BLaER1 treated with 17β-estradiol and CSF1 and Interleukin-3, amounts not matched to agents 10 nM and 100 nM (cell line): ENCODE measurements around the gene NOTCH1.

ENCODE experiments used
- H3K27ac ChIP-seq, 11 experiments: shearing (Covaris generic); formaldehyde crosslinking; 2 replicates each; pipeline ENCODE4 v1.8.1; 2022
- H3K27me3 ChIP-seq, 11 experiments: shearing (Covaris generic); formaldehyde crosslinking; 2 replicates each; pipeline ENCODE4 v1.8.1; 2022
- H3K36me3 ChIP-seq, 11 experiments: shearing (Covaris generic); formaldehyde crosslinking; 2 replicates each; pipeline ENCODE4 v1.8.1; 2022
- H3K4me1 ChIP-seq, 10 experiments: shearing (Covaris generic); formaldehyde crosslinking; 2 replicates each; pipeline ENCODE4 v1.8.1; 2022
- H3K4me2 ChIP-seq, 11 experiments: shearing (Covaris generic); formaldehyde crosslinking; 2 replicates each; pipeline ENCODE4 v1.8.1; 2022
- H3K4me3 ChIP-seq, 10 experiments: shearing (Covaris generic); formaldehyde crosslinking; 2 replicates each; pipeline ENCODE4 v1.8.1; 2022
- H3K9ac ChIP-seq, 11 experiments: shearing (Covaris generic); formaldehyde crosslinking; 2 replicates each; pipeline ENCODE4 v1.8.1; 2022
- H3K9me3 ChIP-seq, 11 experiments: shearing (Covaris generic); formaldehyde crosslinking; replicated peaks in 1 of 11; 2 replicates each; pipeline ENCODE4 v1.8.1; 2022
- H4K20me1 ChIP-seq, 11 experiments: shearing (Covaris generic); formaldehyde crosslinking; 2 replicates each; pipeline ENCODE4 v1.8.1; 2022
- Cebpa-rat ChIP-seq, 11 experiments: shearing (Covaris generic); IDR thresholded peaks; 2 replicates each; pipeline ENCODE4 v1.8.1; 2022

Gene NOTCH1

DNA sequence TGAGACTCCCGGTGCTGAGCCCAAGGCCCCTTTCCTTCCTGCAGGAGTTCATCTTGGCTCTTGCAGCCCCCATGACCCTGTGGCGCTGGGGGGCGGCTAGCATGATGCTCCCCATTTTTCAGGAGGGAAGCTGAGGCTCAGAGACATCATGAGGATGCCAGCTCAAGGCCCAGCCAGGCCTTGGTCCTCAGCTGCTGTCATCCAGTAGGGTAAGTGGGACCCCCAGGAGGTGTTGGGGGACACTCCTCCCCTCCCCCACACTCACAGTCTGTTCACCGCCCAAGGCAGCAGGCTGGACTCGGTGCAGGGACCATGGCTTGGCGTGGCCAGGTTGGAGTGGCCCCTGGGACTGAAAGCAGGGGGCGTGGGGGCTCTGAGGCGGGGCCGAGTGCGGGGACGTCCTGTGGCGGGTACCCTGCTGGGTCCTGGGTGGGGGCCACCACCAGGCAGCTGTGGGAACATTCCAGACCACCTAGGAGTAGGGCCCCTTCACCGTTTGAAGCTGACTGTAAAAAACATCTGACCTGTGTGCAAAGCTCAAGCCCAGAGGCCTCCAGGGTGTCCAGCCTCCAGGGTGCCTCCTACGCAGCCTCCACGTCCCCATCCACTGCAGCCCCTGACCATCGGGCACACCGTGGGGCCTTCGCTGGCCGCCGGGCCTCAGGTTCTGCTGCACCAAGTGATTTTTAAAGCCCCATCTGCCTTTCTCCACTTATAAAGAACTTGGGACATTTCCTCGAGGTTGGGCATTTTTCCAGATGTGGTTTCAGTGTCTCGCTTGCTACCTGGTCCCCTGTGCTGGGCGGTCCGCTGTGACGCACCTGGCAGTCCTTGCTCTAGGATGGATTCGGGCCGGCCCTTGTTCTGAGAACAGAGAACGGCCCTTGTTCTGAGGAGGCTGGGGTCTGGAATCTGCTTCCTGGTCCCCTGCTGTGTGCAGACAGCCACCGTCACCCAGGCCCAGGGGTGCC is 3.4 kb upstream of the NOTCH1 start:
- H3K4me2 ChIP-seq: peak overlapping the region; percentile 92 to 100 (median 99)
- no peaks in the 10 kb centered on the region for H3K9me3 ChIP-seq
- H3K4me1 ChIP-seq: peaks cover 71 to 82% (median 75%) of the 10 kb centered on the region in 10 experiments
- peak overlapping the region in 8 of 11 experiments; percentile 22 to 73 (median 60); a peak in 13 of 22 replicates for H3K9ac ChIP-seq
- H3K36me3 ChIP-seq: no peaks in the 10 kb centered on the region
- TF ChIP-seq Cebpa-rat (IDR thresholded peaks at IDR 0.05): no peak
- peaks cover 7 to 14% (median 11%) of the 10 kb centered on the region in 11 experiments; a peak in 21 of 22 replicates for H4K20me1 ChIP-seq
- peak overlapping the region in 8 of 11 experiments; percentile 19 to 78 (median 56); a peak in 11 of 22 replicates for H3K27ac ChIP-seq
- no peaks in the 10 kb centered on the region for H3K27me3 ChIP-seq
- no peak overlapping the region for H3K4me3 ChIP-seq

DNA sequence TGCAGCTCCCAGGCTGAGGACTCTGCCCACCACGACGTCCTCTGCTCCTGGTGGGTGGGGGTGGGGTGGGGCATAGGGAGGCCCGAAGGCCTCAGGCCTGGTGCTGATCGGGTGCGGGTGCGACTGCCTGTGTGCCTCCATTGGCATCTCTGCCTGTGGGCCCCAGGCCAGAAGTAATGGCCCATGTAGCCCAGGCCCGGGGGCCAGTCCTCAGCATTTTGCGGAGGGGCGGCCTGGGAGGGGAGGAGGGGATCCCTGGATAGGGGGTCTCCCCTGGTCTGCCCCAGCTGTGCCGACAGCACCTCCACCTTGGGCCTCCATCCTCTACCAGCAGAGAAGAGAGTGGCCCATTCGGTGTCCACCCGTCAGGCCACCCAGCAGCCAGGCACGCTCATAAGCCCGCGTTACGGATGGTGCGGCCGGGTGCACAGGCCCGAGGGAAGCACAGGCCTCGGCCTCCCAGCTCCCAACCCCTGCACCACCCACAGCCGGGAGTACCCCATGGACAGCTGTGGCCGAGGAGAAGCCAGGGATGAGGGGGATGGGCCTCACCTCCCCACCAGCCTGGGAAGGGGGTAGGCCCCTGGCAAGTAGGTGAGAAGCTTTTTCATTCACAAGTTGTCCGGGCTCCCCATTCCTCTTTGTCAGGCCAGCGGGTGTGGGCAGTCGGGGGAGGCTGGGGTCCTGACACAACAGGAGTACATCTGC is 1.8 kb upstream of the NOTCH1 start:
- H3K4me2 ChIP-seq: peak overlapping the region; percentile 92 to 100 (median 100)
- peaks cover 3 to 15% (median 13%) of the 10 kb centered on the region in 11 experiments; a peak in 17 of 22 replicates for H3K36me3 ChIP-seq
- no peak overlapping the region; a peak in 1 of 20 replicates for H3K4me3 ChIP-seq
- H3K9me3 ChIP-seq: no peaks in the 10 kb centered on the region
- peak overlapping the region in 3 of 11 experiments; percentile 92 to 96 (median 95); a peak in 5 of 22 replicates for H3K27ac ChIP-seq
- peak overlapping the region in 8 of 11 experiments; percentile 85 to 93 (median 91); a peak in 12 of 22 replicates for H3K9ac ChIP-seq
- H4K20me1 ChIP-seq: peaks cover 23 to 31% (median 27%) of the 10 kb centered on the region in 11 experiments
- TF ChIP-seq Cebpa-rat (IDR thresholded peaks at IDR 0.05): no peak
- H3K27me3 ChIP-seq: no peaks in the 10 kb centered on the region
- peaks cover 79 to 85% (median 85%) of the 10 kb centered on the region in 10 experiments for H3K4me1 ChIP-seq

DNA sequence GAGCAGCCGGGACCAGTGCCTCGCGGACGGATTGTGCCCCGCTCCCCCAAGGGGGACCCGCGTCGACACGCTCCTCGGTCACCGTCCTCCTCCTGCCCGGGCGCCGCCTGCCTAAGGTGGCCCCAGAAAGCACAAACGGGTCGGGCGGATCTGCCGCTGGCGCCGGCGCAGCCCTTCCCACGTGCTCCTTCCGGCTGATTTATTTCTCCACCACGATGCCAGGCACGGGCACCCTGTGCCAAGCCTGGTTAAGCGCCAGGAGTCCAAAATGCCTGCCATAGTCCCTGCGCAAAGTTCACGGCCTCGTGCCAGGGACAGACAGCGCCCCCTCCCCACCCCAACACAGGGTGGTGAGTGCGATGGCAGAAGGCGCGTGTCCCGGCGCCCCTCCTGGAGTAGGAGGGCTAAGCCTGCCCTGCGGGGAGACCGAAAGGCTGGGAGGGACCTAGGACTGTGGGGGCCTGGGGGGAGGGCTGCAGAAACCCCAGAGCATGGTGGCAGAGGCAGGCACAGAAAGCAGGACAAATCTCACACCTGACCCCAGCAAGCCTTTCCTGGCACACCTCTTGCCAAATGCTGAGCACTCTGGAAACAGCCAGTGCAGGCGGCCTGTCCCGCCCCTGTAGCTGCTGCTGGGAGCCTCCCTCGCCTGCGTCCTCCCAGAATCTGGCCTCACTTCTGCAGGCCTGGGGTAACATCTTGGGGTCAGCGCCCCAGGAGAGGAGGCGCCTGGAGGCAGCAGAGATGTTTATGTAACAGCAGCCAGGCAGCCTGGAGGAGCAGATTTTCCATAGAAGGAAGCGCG is 1.1 kb upstream of the NOTCH1 start:
- H3K36me3 ChIP-seq: peaks cover 9 to 20% (median 19%) of the 10 kb centered on the region in 11 experiments; a peak in 21 of 22 replicates
- peaks cover 73 to 82% (median 79%) of the 10 kb centered on the region in 10 experiments for H3K4me1 ChIP-seq
- H3K4me2 ChIP-seq: peak overlapping the region; percentile 92 to 100 (median 100)
- no peaks in the 10 kb centered on the region for H3K9me3 ChIP-seq
- TF ChIP-seq Cebpa-rat (IDR thresholded peaks at IDR 0.05): no peak
- no peaks in the 10 kb centered on the region for H3K27me3 ChIP-seq
- H4K20me1 ChIP-seq: peaks cover 28 to 37% (median 32%) of the 10 kb centered on the region in 11 experiments
- H3K9ac ChIP-seq: peak overlapping the region; percentile 83 to 94 (median 91)
- H3K27ac ChIP-seq: peak overlapping the region; percentile 85 to 98 (median 93)
- peak overlapping the region; percentile 53 to 90 (median 76) for H3K4me3 ChIP-seq

DNA sequence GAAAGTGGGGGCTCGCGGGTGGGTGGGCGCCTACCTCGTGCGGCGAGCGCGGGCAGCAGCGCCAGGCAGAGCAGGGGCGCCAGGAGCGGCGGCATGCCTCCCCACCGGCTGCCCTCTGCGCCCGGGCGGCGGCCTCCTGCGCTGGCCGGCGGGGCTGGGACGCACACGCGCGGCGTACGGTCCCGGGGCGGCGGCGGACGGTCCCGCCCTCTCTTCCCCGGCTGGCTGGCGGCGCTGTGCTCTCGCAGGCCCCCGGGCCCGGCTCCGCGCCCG is 220 bp downstream of the NOTCH1 start:
- H3K27ac ChIP-seq: peak overlapping the region; percentile 68 to 93 (median 84)
- H3K9me3 ChIP-seq: no peaks in the 10 kb centered on the region
- no peaks in the 10 kb centered on the region for H3K27me3 ChIP-seq
- peak overlapping the region; percentile 85 to 98 (median 89) for H3K4me3 ChIP-seq
- peak overlapping the region; percentile 91 to 99 (median 98) for H3K4me2 ChIP-seq
- H4K20me1 ChIP-seq: peaks cover 38 to 50% (median 45%) of the 10 kb centered on the region in 11 experiments
- H3K9ac ChIP-seq: peak overlapping the region; percentile 83 to 97 (median 90)
- TF ChIP-seq Cebpa-rat (IDR thresholded peaks at IDR 0.05): no peak
- peaks cover 73 to 82% (median 78%) of the 10 kb centered on the region in 10 experiments for H3K4me1 ChIP-seq
- H3K36me3 ChIP-seq: peaks cover 14 to 33% (median 29%) of the 10 kb centered on the region in 11 experiments; a peak in 21 of 22 replicates

DNA sequence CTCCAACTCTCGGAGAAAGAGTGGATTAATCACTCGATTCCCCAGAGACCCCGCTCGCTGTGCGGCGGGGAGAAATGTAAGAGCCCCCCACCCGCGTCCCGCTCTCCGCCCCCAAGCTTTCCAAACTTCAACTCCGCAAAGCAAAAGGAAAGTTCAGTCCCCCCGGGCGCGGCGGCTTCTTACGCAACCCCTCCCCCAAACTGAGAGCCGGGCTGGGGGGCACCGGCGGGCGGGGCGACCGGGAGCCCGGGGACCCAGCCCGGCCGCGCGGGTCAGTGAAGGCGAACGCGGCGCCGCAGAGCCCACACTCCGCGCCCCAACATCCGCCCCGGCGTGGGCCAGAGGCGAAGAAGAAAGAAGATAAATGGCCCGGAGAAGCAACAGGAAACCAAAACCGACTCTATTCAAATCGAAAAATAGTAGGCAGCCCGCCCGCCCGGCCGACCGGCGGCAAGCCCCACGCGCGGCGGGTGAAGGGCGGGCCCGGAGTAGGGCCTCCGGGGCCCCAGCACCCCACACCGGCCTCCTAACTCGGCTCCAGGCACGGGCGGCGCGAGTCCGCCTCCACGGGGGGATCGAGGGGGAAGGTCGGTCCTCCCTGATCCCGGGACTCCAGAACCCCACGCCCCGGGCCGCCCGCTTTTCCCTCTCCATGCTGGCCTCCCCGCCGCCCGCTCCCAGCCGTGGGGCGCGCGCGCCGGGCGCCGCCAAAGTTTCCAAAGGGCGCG is 720 bp downstream of the NOTCH1 start:
- Histone ChIP-seq H4K20me1 (peaks cover 44 to 55% (median 50%) of the 10 kb centered on the region in 11 experiments), H3K36me3 (peaks cover 14 to 35% (median 29%) of the 10 kb centered on the region in 11 experiments; a peak in 21 of 22 replicates), H3K4me2 (peak overlapping the region; percentile 91 to 99 (median 98)), H3K4me3 (peak overlapping the region; percentile 85 to 98 (median 89)), H3K4me1 (peaks cover 73 to 82% (median 78%) of the 10 kb centered on the region in 10 experiments), H3K27me3 (no peaks in the 10 kb centered on the region), H3K27ac (peak overlapping the region; percentile 68 to 93 (median 84)), H3K9me3 (no peaks in the 10 kb centered on the region), H3K9ac (peak overlapping the region; percentile 83 to 97 (median 90))
- peak in 7 of 11 experiments; percentile 26 to 90 (median 45); a peak in 8 of 22 replicates for TF ChIP-seq Cebpa-rat (IDR thresholded peaks at IDR 0.05)

DNA sequence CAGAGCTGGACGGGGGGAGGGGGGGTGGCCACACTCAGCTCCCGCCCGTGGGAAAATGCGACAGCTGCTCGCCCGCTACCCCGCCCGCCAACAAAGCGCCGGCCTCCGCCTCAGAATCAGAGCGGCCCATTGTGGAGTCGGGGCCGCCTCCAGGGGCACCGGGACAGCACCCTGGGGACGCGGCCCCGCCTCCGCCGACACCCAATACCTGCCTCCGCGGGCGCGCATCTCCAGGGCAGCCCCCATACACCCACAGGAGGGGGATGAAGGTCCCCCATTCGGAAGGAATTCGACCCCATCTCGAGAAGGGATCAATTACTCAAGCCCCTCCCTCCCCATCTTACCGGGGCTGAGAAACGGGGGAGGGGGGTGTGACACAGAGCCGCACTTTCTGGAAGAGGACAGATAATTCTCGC is 1.3 kb downstream of the NOTCH1 start:
- H3K9ac ChIP-seq: peak overlapping the region; percentile 83 to 97 (median 90)
- no peak for TF ChIP-seq Cebpa-rat (IDR thresholded peaks at IDR 0.05)
- H4K20me1 ChIP-seq: peaks cover 46 to 60% (median 55%) of the 10 kb centered on the region in 11 experiments
- H3K9me3 ChIP-seq: no peaks in the 10 kb centered on the region
- peak overlapping the region; percentile 68 to 93 (median 84); a peak in 21 of 22 replicates for H3K27ac ChIP-seq
- peak overlapping the region; percentile 91 to 99 (median 98) for H3K4me2 ChIP-seq
- H3K27me3 ChIP-seq: no peaks in the 10 kb centered on the region
- H3K4me1 ChIP-seq: peaks cover 73 to 82% (median 78%) of the 10 kb centered on the region in 10 experiments
- H3K36me3 ChIP-seq: peaks cover 14 to 35% (median 29%) of the 10 kb centered on the region in 11 experiments; a peak in 21 of 22 replicates
- H3K4me3 ChIP-seq: peak overlapping the region; percentile 85 to 98 (median 89)

DNA sequence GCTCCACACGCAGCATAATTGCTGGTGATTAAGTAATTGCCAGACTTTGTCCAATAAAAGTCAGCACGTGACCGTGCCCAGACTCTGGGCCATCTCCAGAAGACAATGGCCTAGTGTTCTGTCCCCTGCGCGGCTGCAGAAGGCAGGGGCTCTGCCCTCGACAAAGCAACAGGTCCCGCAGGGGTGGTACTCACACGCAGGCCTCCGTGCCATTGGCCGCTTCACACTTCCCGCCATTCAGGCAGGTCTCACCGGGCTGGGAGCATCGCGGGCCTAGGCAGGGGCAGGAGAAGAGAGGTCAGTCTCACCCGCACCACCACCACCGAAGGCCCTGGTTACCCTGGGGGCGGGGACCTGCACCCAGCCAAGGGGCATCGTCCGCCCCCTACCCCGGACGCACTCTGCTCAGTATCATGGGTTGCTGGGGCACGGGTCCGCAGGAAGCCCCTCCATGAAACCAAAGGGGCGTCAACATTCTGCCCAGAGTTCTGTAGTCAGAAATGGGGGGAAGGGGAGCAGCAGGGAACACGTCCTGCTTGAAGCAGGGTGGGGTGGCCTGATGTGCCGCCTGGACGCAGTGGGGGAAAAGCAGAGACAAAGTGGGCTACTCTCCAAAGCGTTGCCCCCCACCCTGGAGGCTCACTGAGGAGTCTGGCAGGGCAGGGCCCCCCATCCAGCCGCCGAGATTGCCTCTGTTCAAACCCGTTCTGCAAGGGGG is 1.9 kb downstream of the NOTCH1 start:
- Histone ChIP-seq H3K27me3 (no peaks in the 10 kb centered on the region), H3K9me3 (no peaks in the 10 kb centered on the region), H3K27ac (peak overlapping the region in 8 of 11 experiments; percentile 81 to 93 (median 86); a peak in 10 of 22 replicates), H3K4me2 (peak overlapping the region; percentile 91 to 99 (median 98)), H3K4me1 (peaks cover 73 to 82% (median 78%) of the 10 kb centered on the region in 10 experiments), H3K9ac (peak overlapping the region; percentile 83 to 97 (median 90)), H3K36me3 (peaks cover 14 to 35% (median 29%) of the 10 kb centered on the region in 11 experiments; a peak in 21 of 22 replicates), H4K20me1 (peaks cover 49 to 66% (median 61%) of the 10 kb centered on the region in 11 experiments), H3K4me3 (peak overlapping the region; percentile 85 to 98 (median 89))
- no peak for TF ChIP-seq Cebpa-rat (IDR thresholded peaks at IDR 0.05)
